Adrenal gland (tissue), 12 donors: ENCODE results near the gene TMIGD1. TPM values are rescaled to one million over a fixed set of nuclear protein-coding genes. Genes with fewer than 3 reads are reported as not detected.

Source experiments
- DNase-seq, 7 donors: peaks; one replicate each; pipeline ENCODE4 v3.0.0-alpha.2; 2019 to 2020
- H3K27ac ChIP-seq, 5 donors: fragments of 200-600 bp; sonication (generic) in 4 of 5; 1 replicate in 3 of 5; 2 replicates in 2 of 5; pipeline versions ENCODE4 v1.5.1 to v1.8.0; 2016 to 2020; ENCODE audit warnings: mild to moderate bottlenecking in 1 of 5
- H3K27me3 ChIP-seq: fragments of 200-600 bp; 2 replicates; pipeline ENCODE4 v1.8.0; 2021
- H3K36me3 ChIP-seq, 2 donors: fragments of 200-600 bp; replicated peaks in 1 of 2; 1 replicate in 1 of 2; 2 replicates in 1 of 2; pipeline versions ENCODE4 v1.5.1 to v1.8.0; 2018 to 2022
- H3K4me1 ChIP-seq, 2 donors: fragments of 200-600 bp; replicated peaks in 1 of 2; 1 replicate in 1 of 2; 2 replicates in 1 of 2; pipeline versions ENCODE4 v1.5.1 to v1.8.0; 2018 to 2021
- H3K4me3 ChIP-seq, 4 donors: fragments of 200-600 bp; sonication (generic) in 3 of 4; one replicate each; pipeline ENCODE4 v1.5.1; 2016 to 2018
- H3K9me3 ChIP-seq, 3 donors: fragments of 200-600 bp; sonication (generic) in 1 of 3; replicated peaks in 1 of 3; 1 replicate in 2 of 3; 2 replicates in 1 of 3; pipeline versions ENCODE4 v1.5.1 to v1.8.0; 2016 to 2021
- POLR2A ChIP-seq, 2 donors: fragments of 450-650 bp; IDR thresholded peaks; one replicate each; pipeline ENCODE4 v1.6.1; 2017; ENCODE audit warnings: antibody characterized with exemption in 2 of 2, mild to moderate bottlenecking in 2 of 2, moderate library complexity in 1 of 2
- WGBS, 4 donors: extraction: QIAGEN DNeasy Blood & Tissue Kit in 2 of 4; methylation state at CpG; one replicate each; pipeline versions ENCODE4 v1.1.5 to v1.1.7; 2013 to 2017; 5-methylcytosine and 5-hydroxymethylcytosine counted together
- intact Hi-C, 2 donors: fragments of 100-400 bp; cut with DNase I; formaldehyde crosslinking; loops; one replicate each; pipeline versions ENCODE4 v1.14.1 to v1.15.0; 2022 to 2023
- polyA plus RNA-seq, 3 donors: library from polyadenylated mRNA; stranded (reverse); fragments of 200-250 nt in 2 of 3; fragments of 350-450 nt in 1 of 3; fragmentation: Illumina TruSeq in 1 of 3; extraction: RNeasy Lipid Tissue Mini Kit (QIAGEN cat#74804) in 1 of 3; gene quantifications; one replicate each; pipeline ENCODE4 v1.2.3, GENCODE V29; 2013 to 2014
- total RNA-seq, 9 donors: library from RNA; depleted of rRNA in 4 of 9; stranded (reverse); fragments of >200 nt in 4 of 9; fragments of 120-200 nt in 1 of 9; fragmentation: NEBNext Ultra II Directional in 1 of 9; extraction: Animal tissue kit (Norgen Biotek cat#: 25700) in 1 of 9; gene quantifications; one replicate each; pipeline versions ENCODE4 v1.1.0 to v1.2.4, GENCODE V29; 2013 to 2023
- TF ChIP-seq, protein P1 (sequence below), 6 experiments: fragments of 450-650 bp in 4 of 6; fragments of 200-600 bp in 2 of 6; sonication (generic) in 1 of 6; IDR thresholded peaks; 1 replicate in 5 of 6; 2 replicates in 1 of 6; pipeline versions ENCODE4 v1.5.1 to v1.8.0; 2016 to 2021; ENCODE audit warnings: antibody characterized with exemption in 6 of 6, mild to moderate bottlenecking in 2 of 6, moderate library complexity in 1 of 6
- donor health status: healthy with polysubstance abuse.
- donor health status: Bipolar disorder and iron deficiency.
- donor health status: DM: yes; HTN: yes; CAD: no.
- donor health status: DM: no; HTN: no; CAD: no.
- donor health status: DM: no; HTN: no; CAD: no.
- donor health status: DM: yes; HTN: yes; CAD: no.

TMIGD1 gene
- total and polyA plus RNA-seq, 12 donors: not detected

DNA sequence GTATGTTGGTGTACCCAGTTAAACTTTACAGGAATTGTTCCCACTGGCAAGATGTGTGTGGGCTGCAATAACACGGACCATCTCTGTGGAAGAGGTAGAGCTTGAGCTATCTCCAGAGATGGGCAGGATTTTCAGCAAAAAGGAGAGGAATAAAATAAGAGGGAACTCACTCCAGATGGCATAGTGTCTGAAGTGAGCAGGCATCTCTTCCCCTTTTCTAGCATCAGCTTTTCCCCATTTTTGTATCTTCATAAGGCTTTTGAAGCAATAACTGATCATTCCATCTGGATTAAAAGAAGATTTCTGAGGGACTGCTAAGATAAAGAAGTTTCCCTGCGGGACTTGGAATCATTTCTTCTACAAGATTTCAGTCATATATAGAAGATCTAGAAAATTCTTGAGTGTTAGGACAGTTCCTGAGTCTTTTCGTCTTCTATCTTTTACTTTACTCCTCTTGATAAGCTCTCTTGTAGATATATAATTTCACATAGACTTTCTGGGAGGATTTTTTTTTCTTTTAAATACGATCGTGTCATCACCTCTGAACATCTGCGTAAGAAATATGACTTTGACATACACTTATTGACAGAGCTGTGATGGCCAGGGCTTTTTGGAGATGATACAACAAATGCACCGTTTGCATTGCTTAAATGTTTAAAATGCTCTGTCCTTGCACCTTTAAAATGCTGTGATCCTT lies 46.9 kb upstream of the TMIGD1 start:
- H3K4me3 ChIP-seq: peak overlapping the region in 1 of 4 donors; percentile 81
- DNase-seq: no peak
- no peak for TF ChIP-seq POLR2A (IDR thresholded peaks at IDR 0.05)
- TF ChIP-seq, protein P1, sequence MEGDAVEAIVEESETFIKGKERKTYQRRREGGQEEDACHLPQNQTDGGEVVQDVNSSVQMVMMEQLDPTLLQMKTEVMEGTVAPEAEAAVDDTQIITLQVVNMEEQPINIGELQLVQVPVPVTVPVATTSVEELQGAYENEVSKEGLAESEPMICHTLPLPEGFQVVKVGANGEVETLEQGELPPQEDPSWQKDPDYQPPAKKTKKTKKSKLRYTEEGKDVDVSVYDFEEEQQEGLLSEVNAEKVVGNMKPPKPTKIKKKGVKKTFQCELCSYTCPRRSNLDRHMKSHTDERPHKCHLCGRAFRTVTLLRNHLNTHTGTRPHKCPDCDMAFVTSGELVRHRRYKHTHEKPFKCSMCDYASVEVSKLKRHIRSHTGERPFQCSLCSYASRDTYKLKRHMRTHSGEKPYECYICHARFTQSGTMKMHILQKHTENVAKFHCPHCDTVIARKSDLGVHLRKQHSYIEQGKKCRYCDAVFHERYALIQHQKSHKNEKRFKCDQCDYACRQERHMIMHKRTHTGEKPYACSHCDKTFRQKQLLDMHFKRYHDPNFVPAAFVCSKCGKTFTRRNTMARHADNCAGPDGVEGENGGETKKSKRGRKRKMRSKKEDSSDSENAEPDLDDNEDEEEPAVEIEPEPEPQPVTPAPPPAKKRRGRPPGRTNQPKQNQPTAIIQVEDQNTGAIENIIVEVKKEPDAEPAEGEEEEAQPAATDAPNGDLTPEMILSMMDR (IDR thresholded peaks at IDR 0.05): no peak
- H3K36me3 ChIP-seq: peaks cover 0 to 2% of the 10 kb centered on the region in 2 donors
- H3K4me1 ChIP-seq: peaks cover 13 to 40% of the 10 kb centered on the region in 2 donors
- H3K27ac ChIP-seq: no peak overlapping the region
- no peaks in the 10 kb centered on the region for H3K27me3 ChIP-seq
- H3K9me3 ChIP-seq: no peaks in the 10 kb centered on the region
- 68 to 80% (median 79%) methylated on average over 7 of the region's 7 CpGs for WGBS, 4 donors
- intact Hi-C loops: no loop called here

DNA sequence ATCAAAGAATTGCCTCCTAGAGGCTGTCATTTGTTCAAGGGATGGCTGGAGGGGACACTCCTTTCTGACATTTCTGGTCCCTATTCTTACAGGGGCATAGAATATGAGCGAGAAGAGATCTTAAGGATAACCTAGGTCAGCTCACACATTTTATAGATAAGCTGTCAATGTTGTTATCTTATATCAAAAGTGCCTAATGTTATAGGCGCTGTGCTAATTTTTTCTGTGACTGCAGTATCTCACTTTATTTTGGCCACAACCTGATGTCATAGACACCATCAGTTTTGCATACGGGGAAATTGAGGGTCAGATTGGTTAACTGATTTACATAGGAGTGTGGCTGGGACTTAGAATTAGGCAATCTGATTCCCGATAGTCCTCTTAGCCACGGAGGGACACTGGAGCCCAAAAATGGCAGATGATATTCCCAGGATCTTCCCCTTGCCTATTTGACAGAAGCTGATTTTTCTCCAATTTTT lies 46.1 kb upstream of the TMIGD1 start:
- Histone ChIP-seq H3K36me3 (no peaks in the 10 kb centered on the region), H3K27me3 (no peaks in the 10 kb centered on the region), H3K4me3 (peak overlapping the region in 3 of 4 donors; percentile 43 to 81 (median 77)), H3K27ac (peak overlapping the region in 1 of 5 donors; percentile 88), H3K4me1 (peaks cover 13 to 40% of the 10 kb centered on the region in 2 donors), H3K9me3 (no peaks in the 10 kb centered on the region)
- TF ChIP-seq POLR2A (IDR thresholded peaks at IDR 0.05): no peak
- TF ChIP-seq, protein P1 (IDR thresholded peaks at IDR 0.05): no peak
- 17 to 25% (median 21%) methylated on average over 5 of the region's 5 CpGs for WGBS, 4 donors
- DNase-seq: no peak
- intact Hi-C loops: no loop called here

DNA sequence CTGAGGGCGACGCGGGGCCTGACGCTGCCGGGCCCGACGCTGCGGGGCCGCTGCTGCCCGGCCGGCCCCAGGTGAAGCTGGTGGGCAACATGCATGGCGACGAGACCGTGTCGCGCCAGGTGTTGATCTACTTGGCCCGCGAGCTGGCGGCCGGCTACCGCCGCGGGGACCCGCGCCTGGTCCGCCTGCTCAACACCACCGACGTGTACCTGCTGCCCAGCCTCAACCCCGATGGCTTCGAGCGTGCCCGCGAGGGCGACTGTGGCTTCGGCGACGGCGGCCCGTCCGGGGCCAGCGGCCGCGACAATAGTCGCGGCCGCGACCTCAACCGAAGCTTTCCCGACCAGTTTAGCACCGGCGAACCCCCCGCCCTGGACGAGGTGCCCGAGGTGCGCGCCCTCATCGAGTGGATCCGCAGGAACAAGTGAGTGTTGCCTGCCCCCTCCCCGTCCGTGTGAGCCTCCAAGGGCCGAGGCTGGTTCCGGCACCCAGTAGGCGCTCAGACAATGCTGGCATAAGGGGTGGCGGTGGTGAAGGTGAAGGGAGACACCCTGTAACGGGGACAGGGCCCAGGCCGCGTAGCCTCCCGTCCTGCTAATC lies 45.5 kb upstream of the TMIGD1 start:
- peak in 5 of 7 donors; percentile 14 to 39 (median 38) for DNase-seq
- Histone ChIP-seq H3K4me1 (peaks cover 13 to 40% of the 10 kb centered on the region in 2 donors), H3K4me3 (peak overlapping the region; percentile 33 to 81 (median 64)), H3K27ac (peak overlapping the region in 4 of 5 donors; percentile 38 to 90 (median 83)), H3K27me3 (no peaks in the 10 kb centered on the region), H3K9me3 (no peaks in the 10 kb centered on the region), H3K36me3 (no peaks in the 10 kb centered on the region)
- TF ChIP-seq, protein P1 (IDR thresholded peaks at IDR 0.05): no peak
- TF ChIP-seq POLR2A (IDR thresholded peaks at IDR 0.05): no peak
- WGBS, 4 donors: 0 to 1% (median 0%) methylated on average over 4 to 68 of the region's 68 CpGs
- intact Hi-C loops: no loop called here

DNA sequence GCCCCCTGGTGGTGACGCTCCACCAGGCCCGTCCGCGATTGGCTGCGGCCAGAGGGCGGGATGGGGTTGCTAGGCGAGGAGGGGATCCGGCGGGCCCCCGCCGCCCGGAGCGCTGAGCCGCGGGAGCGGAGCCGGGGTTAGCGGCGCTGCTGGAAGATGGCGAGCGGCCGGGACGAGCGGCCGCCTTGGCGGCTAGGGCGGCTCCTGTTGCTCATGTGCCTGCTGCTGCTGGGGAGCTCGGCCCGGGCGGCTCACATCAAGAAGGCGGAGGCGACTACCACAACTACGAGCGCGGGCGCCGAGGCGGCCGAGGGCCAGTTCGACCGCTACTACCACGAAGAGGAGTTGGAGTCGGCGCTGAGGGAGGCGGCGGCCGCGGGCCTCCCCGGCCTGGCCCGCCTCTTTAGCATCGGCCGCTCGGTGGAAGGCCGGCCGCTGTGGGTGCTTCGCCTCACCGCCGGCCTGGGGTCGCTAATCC lies 45.0 kb upstream of the TMIGD1 start, which contains the start of gene CPD:
Gene CPD (plus strand): TSS at position 103 of the 478 bp plus-strand sequence. CDS start 54 bp downstream, at position 157.
- peaks cover 13 to 40% of the 10 kb centered on the region in 2 donors for H3K4me1 ChIP-seq
- H3K4me3 ChIP-seq: peak within 1 kb of the TSS; percentile 50 to 89 (median 79)
- 0 to 2% (median 0%) methylated on average over 17 to 59 of the region's 59 CpGs for WGBS, 4 donors
- intact Hi-C loops: no loop called here
- H3K36me3 ChIP-seq: no peaks in the 10 kb centered on the region
- TF ChIP-seq POLR2A (IDR thresholded peaks at IDR 0.05): peak; percentile 74 to 83
- TF ChIP-seq, protein P1 (IDR thresholded peaks at IDR 0.05): peak in 3 of 6 experiments; percentile 7 to 35 (median 15)
- peak within 1 kb of the TSS in 4 of 5 donors; percentile 38 to 90 (median 83) for H3K27ac ChIP-seq
- H3K27me3 ChIP-seq: no peaks in the 10 kb centered on the region
- no peaks in the 10 kb centered on the region for H3K9me3 ChIP-seq
- DNase-seq: peak; percentile 95 to 99 (median 98)
